HUES64 (cell line): ENCODE data around the gene UNC5C.

Experiments used
- H3K27ac ChIP-seq: 2 replicates; pipeline ENCODE4 v1.7.0; 2013; ENCODE audit warnings: low read depth, low read length, inconsistent platforms
- H3K27me3 ChIP-seq: 2 replicates; pipeline ENCODE4 v1.6.1; 2013; ENCODE audit warnings: mild to moderate bottlenecking, low read length; ENCODE audit not compliant: insufficient read depth
- H3K36me3 ChIP-seq: 2 replicates; pipeline ENCODE4 v1.6.1; 2013; ENCODE audit warnings: mild to moderate bottlenecking, low read length; ENCODE audit not compliant: insufficient read depth
- H3K4me1 ChIP-seq: 2 replicates; pipeline ENCODE4 v1.6.1; 2013; ENCODE audit warnings: mild to moderate bottlenecking, low read length, moderate library complexity; ENCODE audit not compliant: insufficient read depth
- H3K4me3 ChIP-seq: 2 replicates; pipeline ENCODE4 v1.5.1; 2013; ENCODE audit warnings: mild to moderate bottlenecking, low read length, moderate library complexity
- H3K9ac ChIP-seq: 2 replicates; pipeline ENCODE4 v1.6.1; 2013; ENCODE audit warnings: mild to moderate bottlenecking, low read depth, low read length
- H3K9me3 ChIP-seq: 2 replicates; pipeline ENCODE4 v1.6.1; 2013; ENCODE audit warnings: low read depth, low read length; ENCODE audit not compliant: insufficient read depth
- WGBS: fragments of 150-250, 120-280 bp; methylation state at CpG from one replicate; pipeline ENCODE4 v1.1.7; 2013; ENCODE audit warnings: missing lambda C conversion rate; 5-methylcytosine and 5-hydroxymethylcytosine counted together

The UNC5C gene

GRCh38 chr4:95213366-95213765, 335.4 kb downstream of the UNC5C start:
- H3K27me3 ChIP-seq: no peaks in the 10 kb centered on the region
- H3K4me3 ChIP-seq: no peak overlapping the region
- H3K36me3 ChIP-seq: no peaks in the 10 kb centered on the region
- no peak overlapping the region for H3K9ac ChIP-seq
- WGBS: 94% methylated on average over 8 of the region's 8 CpGs
- H3K9me3 ChIP-seq: no peaks in the 10 kb centered on the region
- no peak overlapping the region for H3K27ac ChIP-seq
- H3K4me1 ChIP-seq: no peaks in the 10 kb centered on the region; the same call in 1 of the 2 replicates

- 86% methylated on average over 8 of the region's 8 CpGs for WGBS
- Histone ChIP-seq H3K9ac (no peak overlapping the region), H3K27ac (no peak overlapping the region), H3K4me1 (no peaks in the 10 kb centered on the region; the same call in 1 of the 2 replicates), H3K4me3 (no peak overlapping the region), H3K9me3 (no peaks in the 10 kb centered on the region), H3K36me3 (no peaks in the 10 kb centered on the region), H3K27me3 (no peaks in the 10 kb centered on the region)
Measured at GRCh38 chr4:95212692-95213091, 336.1 kb downstream of the UNC5C start.

GRCh38 chr4:95209927-95210326, 338.8 kb downstream of the UNC5C start:
- no peak overlapping the region for H3K4me3 ChIP-seq
- H3K9ac ChIP-seq: no peak overlapping the region
- no peak overlapping the region for H3K27ac ChIP-seq
- no peaks in the 10 kb centered on the region for H3K9me3 ChIP-seq
- no peaks in the 10 kb centered on the region for H3K4me1 ChIP-seq
- WGBS: 63% methylated on average over 1 of the region's 1 CpG
- H3K36me3 ChIP-seq: no peaks in the 10 kb centered on the region
- no peaks in the 10 kb centered on the region for H3K27me3 ChIP-seq

- Histone ChIP-seq H3K9me3 (no peaks in the 10 kb centered on the region), H3K36me3 (no peaks in the 10 kb centered on the region), H3K27me3 (no peaks in the 10 kb centered on the region), H3K9ac (no peak overlapping the region), H3K27ac (no peak overlapping the region), H3K4me1 (no peaks in the 10 kb centered on the region), H3K4me3 (no peak overlapping the region)
- 49% methylated on average over 5 of the region's 5 CpGs for WGBS
Measured at GRCh38 chr4:95204873-95205272, 343.9 kb downstream of the UNC5C start.

- no peaks in the 10 kb centered on the region for H3K4me1 ChIP-seq
- no peaks in the 10 kb centered on the region for H3K9me3 ChIP-seq
- no peak overlapping the region for H3K9ac ChIP-seq
- H3K36me3 ChIP-seq: no peaks in the 10 kb centered on the region
- no peak overlapping the region for H3K27ac ChIP-seq
- 83% methylated on average over 8 of the region's 8 CpGs for WGBS
- no peaks in the 10 kb centered on the region for H3K27me3 ChIP-seq
- H3K4me3 ChIP-seq: no peak overlapping the region
Measured at GRCh38 chr4:95204267-95204844, 344.4 kb downstream of the UNC5C start.

GRCh38 chr4:95198961-95199360, 349.8 kb downstream of the UNC5C start:
- no peaks in the 10 kb centered on the region for H3K9me3 ChIP-seq
- H3K27ac ChIP-seq: no peak overlapping the region
- no peaks in the 10 kb centered on the region for H3K27me3 ChIP-seq
- H3K4me1 ChIP-seq: no peaks in the 10 kb centered on the region
- 94% methylated on average over 7 of the region's 7 CpGs for WGBS
- H3K4me3 ChIP-seq: no peak overlapping the region
- no peaks in the 10 kb centered on the region for H3K36me3 ChIP-seq
- H3K9ac ChIP-seq: no peak overlapping the region

GRCh38 chr4:95197353-95197752, 351.4 kb downstream of the UNC5C start:
- H3K4me1 ChIP-seq: no peaks in the 10 kb centered on the region
- H3K9me3 ChIP-seq: no peaks in the 10 kb centered on the region
- WGBS: 86% methylated on average over 6 of the region's 6 CpGs
- no peak overlapping the region for H3K9ac ChIP-seq
- H3K27me3 ChIP-seq: no peaks in the 10 kb centered on the region
- H3K27ac ChIP-seq: no peak overlapping the region
- no peaks in the 10 kb centered on the region for H3K36me3 ChIP-seq
- no peak overlapping the region for H3K4me3 ChIP-seq

- Histone ChIP-seq H3K9ac (no peak overlapping the region), H3K36me3 (no peaks in the 10 kb centered on the region), H3K27me3 (no peaks in the 10 kb centered on the region), H3K4me1 (no peaks in the 10 kb centered on the region), H3K9me3 (no peaks in the 10 kb centered on the region), H3K4me3 (no peak overlapping the region), H3K27ac (no peak overlapping the region)
- WGBS: 91% methylated on average over 22 of the region's 22 CpGs
Measured at GRCh38 chr4:95193391-95194224, 355.2 kb downstream of the UNC5C start.

GRCh38 chr4:95191537-95191936, 357.2 kb downstream of the UNC5C start:
- Histone ChIP-seq H3K9ac (no peak overlapping the region), H3K4me1 (no peaks in the 10 kb centered on the region), H3K4me3 (no peak overlapping the region), H3K27me3 (no peaks in the 10 kb centered on the region), H3K36me3 (no peaks in the 10 kb centered on the region), H3K27ac (no peak overlapping the region), H3K9me3 (no peaks in the 10 kb centered on the region)
- 90% methylated on average over 3 of the region's 3 CpGs for WGBS

- 80% methylated on average over 9 of the region's 9 CpGs for WGBS
- Histone ChIP-seq H3K36me3 (no peaks in the 10 kb centered on the region), H3K4me3 (no peak overlapping the region), H3K9me3 (no peaks in the 10 kb centered on the region), H3K9ac (no peak overlapping the region), H3K27ac (no peak overlapping the region), H3K4me1 (no peaks in the 10 kb centered on the region), H3K27me3 (no peaks in the 10 kb centered on the region)
Measured at GRCh38 chr4:95190751-95191436, 357.9 kb downstream of the UNC5C start.

- H3K4me3 ChIP-seq: no peak overlapping the region
- 88% methylated on average over 5 of the region's 5 CpGs for WGBS
- no peaks in the 10 kb centered on the region for H3K9me3 ChIP-seq
Measured at GRCh38 chr4:95188701-95189370, 359.9 kb downstream of the UNC5C start.

More at GRCh38 chr4:95188701-95189370, 359.9 kb downstream of the UNC5C start:
- Histone ChIP-seq H3K27ac (no peak overlapping the region), H3K36me3 (no peaks in the 10 kb centered on the region), H3K9ac (no peak overlapping the region), H3K27me3 (no peaks in the 10 kb centered on the region), H3K4me1 (no peaks in the 10 kb centered on the region)
